Esophagus muscularis mucosa (tissue), 4 donors: Measurements from ENCODE around the gene OCLN. TPM values are rescaled to one million over a fixed set of nuclear protein-coding genes. Genes with fewer than 3 reads are reported as not detected.
"Not testable (repeated sequence)": the region's sequence is repeated elsewhere in the genome, so short reads cannot be mapped to it uniquely, and the experiment has no call there.

Experiments
- DNase-seq: peaks from one replicate; pipeline ENCODE4 v3.0.0-alpha.2; 2017; ENCODE audit errors: extremely low spot score
- H3K27ac ChIP-seq, 4 donors: fragments of 200-600 bp; sonication (generic); replicated peaks in 1 of 4; 1 replicate in 3 of 4; 2 replicates in 1 of 4; pipeline ENCODE4 v1.5.1; 2016 to 2019; ENCODE audit warnings: mild to moderate bottlenecking in 1 of 4
- H3K27me3 ChIP-seq, 4 donors: fragments of 200-600 bp; sonication (generic); one replicate each; pipeline versions ENCODE4 v1.5.1 to v1.6.0; 2016 to 2019
- H3K36me3 ChIP-seq, 4 donors: fragments of 200-600 bp; sonication (generic); one replicate each; pipeline ENCODE4 v1.5.1; 2016 to 2019
- H3K4me1 ChIP-seq, 4 donors: fragments of 200-600 bp; sonication (generic); one replicate each; pipeline ENCODE4 v1.5.1; 2016 to 2019
- H3K4me3 ChIP-seq, 4 donors: fragments of 200-600 bp; sonication (generic); 1 replicate in 2 of 4; 2 replicates in 2 of 4; pipeline ENCODE4 v1.5.1; 2016 to 2019; ENCODE audit warnings: mild to moderate bottlenecking in 4 of 4, moderate library complexity in 1 of 4
- H3K9me3 ChIP-seq, 4 donors: fragments of 200-600 bp; sonication (generic); 1 replicate in 3 of 4; 2 replicates in 1 of 4; pipeline ENCODE4 v1.5.1; 2016 to 2019
- EP300 ChIP-seq: sonication (generic); formaldehyde crosslinking; IDR thresholded peaks from one replicate; pipeline ENCODE4 v1.6.1; 2017; ENCODE audit warnings: antibody characterized with exemption
- POLR2A ChIP-seq: fragments of 450-650 bp; IDR thresholded peaks from one replicate; pipeline ENCODE4 v1.6.1; 2017; ENCODE audit warnings: antibody characterized with exemption, moderate library complexity, mild to moderate bottlenecking, low read depth
- POLR2AphosphoS5 ChIP-seq, 2 donors: sonication (generic); formaldehyde crosslinking; IDR thresholded peaks; one replicate each; pipeline ENCODE4 v1.6.1; 2017; ENCODE audit warnings: antibody characterized with exemption in 2 of 2
- WGBS: methylation state at CpG from one replicate; pipeline ENCODE4 v1.1.5; 2018; 5-methylcytosine and 5-hydroxymethylcytosine counted together
- intact Hi-C: fragments of 100-400 bp; cut with DNase I; formaldehyde crosslinking; loops from one replicate; pipeline ENCODE4 v1.15.1; 2023
- total RNA-seq, 4 donors: library from RNA; depleted of rRNA; stranded (reverse); fragments of >200 nt; gene quantifications; one replicate each; pipeline versions ENCODE4 v1.1.0 to v1.2.1, GENCODE V29; 2016
- TF ChIP-seq, protein P1 (sequence below), 3 experiments: fragments of 200-600 bp in 2 of 3; fragments of 450-650 bp in 1 of 3; sonication (generic) in 2 of 3; IDR thresholded peaks; one replicate each; pipeline ENCODE4 v1.5.1; 2017 to 2019; ENCODE audit warnings: antibody characterized with exemption in 3 of 3, mild to moderate bottlenecking in 2 of 3, moderate library complexity in 1 of 3

Gene OCLN, protein sequence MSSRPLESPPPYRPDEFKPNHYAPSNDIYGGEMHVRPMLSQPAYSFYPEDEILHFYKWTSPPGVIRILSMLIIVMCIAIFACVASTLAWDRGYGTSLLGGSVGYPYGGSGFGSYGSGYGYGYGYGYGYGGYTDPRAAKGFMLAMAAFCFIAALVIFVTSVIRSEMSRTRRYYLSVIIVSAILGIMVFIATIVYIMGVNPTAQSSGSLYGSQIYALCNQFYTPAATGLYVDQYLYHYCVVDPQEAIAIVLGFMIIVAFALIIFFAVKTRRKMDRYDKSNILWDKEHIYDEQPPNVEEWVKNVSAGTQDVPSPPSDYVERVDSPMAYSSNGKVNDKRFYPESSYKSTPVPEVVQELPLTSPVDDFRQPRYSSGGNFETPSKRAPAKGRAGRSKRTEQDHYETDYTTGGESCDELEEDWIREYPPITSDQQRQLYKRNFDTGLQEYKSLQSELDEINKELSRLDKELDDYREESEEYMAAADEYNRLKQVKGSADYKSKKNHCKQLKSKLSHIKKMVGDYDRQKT
- 1 to 10 TPM in 3 of 4 donors, under 1 TPM in 1; 0.83 to 4.2 (median 1.8) TPM for total RNA-seq

DNA sequence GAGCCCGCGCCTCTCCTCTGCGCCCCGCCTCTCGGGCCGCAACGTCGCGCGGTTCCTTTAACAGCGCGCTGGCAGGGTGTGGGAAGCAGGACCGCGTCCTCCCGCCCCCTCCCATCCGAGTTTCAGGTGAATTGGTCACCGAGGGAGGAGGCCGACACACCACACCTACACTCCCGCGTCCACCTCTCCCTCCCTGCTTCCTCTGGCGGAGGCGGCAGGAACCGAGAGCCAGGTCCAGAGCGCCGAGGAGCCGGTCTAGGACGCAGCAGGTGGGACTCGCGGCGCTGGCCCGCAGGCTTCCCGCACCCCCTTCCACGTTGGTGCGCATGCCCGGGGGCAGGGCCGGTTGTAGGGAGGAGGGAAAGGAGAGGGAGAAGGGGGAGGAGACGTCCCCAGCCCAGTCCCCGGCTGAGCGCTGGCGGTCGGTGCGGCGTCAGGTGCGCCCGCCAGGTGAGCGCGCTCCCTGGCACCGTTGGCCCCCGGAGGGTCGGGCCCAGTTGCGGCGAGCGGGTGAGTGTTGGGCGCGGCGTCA lies at the start of gene OCLN:
TSS of gene OCLN (plus strand) at position 400 of the 532 bp plus-strand sequence. CDS start 11,455 bp downstream, outside the sequence.
- H3K9me3 ChIP-seq: no peaks in the 10 kb centered on the region
- no peak for TF ChIP-seq POLR2A
- peak within 1 kb of the TSS in 1 of 4 donors; percentile 13 for H3K27ac ChIP-seq
- H3K27me3 ChIP-seq: peaks cover 0 to 65% (median 23%) of the 10 kb centered on the region in 4 donors
- intact Hi-C loops: no loop called here
- peaks cover 19 to 26% (median 25%) of the 10 kb centered on the region in 4 donors for H3K4me1 ChIP-seq
- H3K36me3 ChIP-seq: no peaks in the 10 kb centered on the region
- peak within 1 kb of the TSS; percentile 48 to 67 (median 60) for H3K4me3 ChIP-seq
- WGBS: under 1% methylated on average over 20 of the region's 56 CpGs
- DNase-seq: no peak

DNA sequence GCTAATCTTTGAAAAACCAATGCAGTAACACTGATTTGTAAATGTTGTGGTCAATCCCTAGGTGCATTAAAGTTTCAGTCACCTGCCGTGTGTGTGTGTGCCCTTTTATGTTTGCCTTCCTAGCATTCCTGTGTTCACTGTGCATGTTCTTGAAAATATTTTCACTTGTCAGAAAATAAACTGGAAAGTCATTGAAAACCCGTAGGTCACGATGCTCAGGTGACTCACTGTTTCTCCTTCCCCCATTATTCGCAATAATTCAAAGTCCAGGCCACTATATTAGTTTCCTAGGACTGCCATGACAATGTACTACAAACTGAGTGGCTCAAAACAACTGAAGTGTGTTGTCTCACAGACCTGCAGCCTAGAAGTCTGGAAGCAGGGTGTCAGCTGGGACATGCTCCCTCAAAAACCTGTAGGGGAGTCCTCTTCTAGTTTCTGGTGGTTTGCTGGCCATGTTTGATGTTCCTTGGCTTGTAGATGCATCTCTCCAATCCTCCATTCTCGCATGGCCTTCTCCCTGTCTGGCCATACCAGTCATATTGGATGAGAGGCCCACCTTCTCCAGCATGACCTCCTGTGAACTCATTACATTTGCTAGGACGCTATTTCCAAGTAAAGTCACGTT lies 48.3 kb upstream of the OCLN start:
- intact Hi-C loops: no loop called here
- no peaks in the 10 kb centered on the region for H3K9me3 ChIP-seq
- H3K27me3 ChIP-seq: no peaks in the 10 kb centered on the region
- no peaks in the 10 kb centered on the region for H3K4me1 ChIP-seq
- no peak for DNase-seq
- WGBS: 94% methylated on average over 7 of the region's 7 CpGs
- H3K36me3 ChIP-seq: peaks cover 0 to 4% (median 0%) of the 10 kb centered on the region in 4 donors
- no peak for TF ChIP-seq POLR2A
- TF ChIP-seq, protein P1, sequence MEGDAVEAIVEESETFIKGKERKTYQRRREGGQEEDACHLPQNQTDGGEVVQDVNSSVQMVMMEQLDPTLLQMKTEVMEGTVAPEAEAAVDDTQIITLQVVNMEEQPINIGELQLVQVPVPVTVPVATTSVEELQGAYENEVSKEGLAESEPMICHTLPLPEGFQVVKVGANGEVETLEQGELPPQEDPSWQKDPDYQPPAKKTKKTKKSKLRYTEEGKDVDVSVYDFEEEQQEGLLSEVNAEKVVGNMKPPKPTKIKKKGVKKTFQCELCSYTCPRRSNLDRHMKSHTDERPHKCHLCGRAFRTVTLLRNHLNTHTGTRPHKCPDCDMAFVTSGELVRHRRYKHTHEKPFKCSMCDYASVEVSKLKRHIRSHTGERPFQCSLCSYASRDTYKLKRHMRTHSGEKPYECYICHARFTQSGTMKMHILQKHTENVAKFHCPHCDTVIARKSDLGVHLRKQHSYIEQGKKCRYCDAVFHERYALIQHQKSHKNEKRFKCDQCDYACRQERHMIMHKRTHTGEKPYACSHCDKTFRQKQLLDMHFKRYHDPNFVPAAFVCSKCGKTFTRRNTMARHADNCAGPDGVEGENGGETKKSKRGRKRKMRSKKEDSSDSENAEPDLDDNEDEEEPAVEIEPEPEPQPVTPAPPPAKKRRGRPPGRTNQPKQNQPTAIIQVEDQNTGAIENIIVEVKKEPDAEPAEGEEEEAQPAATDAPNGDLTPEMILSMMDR (IDR thresholded peaks at IDR 0.05): no peak
- TF ChIP-seq POLR2AphosphoS5 (IDR thresholded peaks at IDR 0.05): no peak
- no peak for TF ChIP-seq EP300
- no peak overlapping the region for H3K27ac ChIP-seq
- H3K4me3 ChIP-seq: no peak overlapping the region

DNA sequence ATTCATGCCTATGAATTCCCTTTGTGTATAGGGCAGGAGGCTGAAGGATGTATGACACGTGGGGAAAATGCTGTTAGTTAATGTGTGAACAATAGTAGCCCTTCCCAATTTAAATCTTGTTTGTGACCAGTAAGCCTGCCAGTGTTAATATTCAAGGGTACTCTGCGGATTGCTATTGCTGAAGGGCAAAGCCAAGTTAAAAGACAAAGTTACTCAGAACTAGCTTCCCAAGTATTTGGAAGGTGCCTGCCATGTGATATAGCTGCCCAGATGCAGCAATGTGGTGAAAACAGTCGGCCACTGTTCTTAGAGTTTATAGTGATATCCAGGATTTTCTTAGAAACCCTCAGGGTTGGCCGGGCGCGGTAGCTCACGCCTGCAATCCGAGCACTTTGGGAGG lies 43.1 kb upstream of the OCLN start:
- intact Hi-C loops: no loop called here
- no peak overlapping the region for H3K4me3 ChIP-seq
- DNase-seq: no peak

DNA sequence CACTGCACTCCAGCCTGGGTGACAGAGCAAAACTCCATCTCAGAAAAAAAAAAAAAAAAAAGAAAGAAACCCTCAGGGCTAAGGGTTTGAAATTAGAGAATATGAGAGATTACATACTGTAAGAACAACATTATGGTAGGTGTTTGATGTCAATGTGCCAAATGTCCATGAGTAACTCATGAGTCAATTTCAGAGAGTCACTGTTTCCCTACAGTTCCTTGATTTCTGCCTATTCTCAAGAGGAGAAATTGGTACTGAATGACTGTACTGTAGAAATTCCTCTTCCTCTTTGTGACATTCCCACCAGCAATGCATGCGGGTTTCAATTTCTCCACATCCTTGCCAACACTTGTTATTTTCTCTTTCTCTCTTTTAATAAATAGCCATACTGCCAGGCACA lies 42.5 kb upstream of the OCLN start:
- TF ChIP-seq POLR2AphosphoS5 (IDR thresholded peaks at IDR 0.05): no peak
- TF ChIP-seq POLR2A: no peak
- TF ChIP-seq EP300: no peak
- WGBS: 88% methylated on average over 1 of the region's 1 CpG
- H3K27me3 ChIP-seq: no peaks in the 10 kb centered on the region
- intact Hi-C loops: no loop called here
- no peak overlapping the region for H3K27ac ChIP-seq
- DNase-seq: no peak
- H3K4me1 ChIP-seq: no peaks in the 10 kb centered on the region
- no peaks in the 10 kb centered on the region for H3K36me3 ChIP-seq
- no peak overlapping the region for H3K4me3 ChIP-seq
- no peaks in the 10 kb centered on the region for H3K9me3 ChIP-seq

More for the DNA sequence above, 43.1 kb upstream of the OCLN start:
- Histone ChIP-seq H3K27me3 (no peaks in the 10 kb centered on the region), H3K27ac (no peak overlapping the region), H3K4me1 (no peaks in the 10 kb centered on the region), H3K9me3 (no peaks in the 10 kb centered on the region), H3K36me3 (no peaks in the 10 kb centered on the region)
- TF ChIP-seq EP300 (no peak), POLR2A (no peak), POLR2AphosphoS5 (IDR thresholded peaks at IDR 0.05) (no peak)
- 93% methylated on average over 8 of the region's 8 CpGs for WGBS

DNA sequence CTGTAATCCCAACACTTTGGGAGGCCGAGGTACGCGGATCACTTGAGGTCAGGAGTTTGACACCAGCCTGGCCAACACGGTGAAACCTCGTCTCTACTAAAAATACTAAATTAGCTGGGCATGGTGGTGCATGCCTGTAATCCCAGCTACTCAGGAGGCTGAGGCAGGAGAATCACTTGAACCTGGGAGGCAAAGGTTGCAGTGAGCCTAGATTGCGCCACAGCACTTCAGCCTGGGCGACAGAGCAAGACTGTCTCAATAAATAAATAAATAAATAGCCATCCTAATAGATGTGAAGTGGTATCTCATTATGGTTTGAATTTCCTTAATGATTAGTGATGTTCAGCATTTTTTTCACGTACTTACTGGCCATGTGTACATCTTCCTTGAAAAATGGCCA lies 42.1 kb upstream of the OCLN start:
- H3K27me3 ChIP-seq, H3K27ac ChIP-seq, DNase-seq, H3K4me3 ChIP-seq, H3K36me3 ChIP-seq, H3K4me1 ChIP-seq, intact Hi-C loops, H3K9me3 ChIP-seq: not testable (repeated sequence)
- WGBS: 91% methylated on average over 8 of the region's 8 CpGs

DNA sequence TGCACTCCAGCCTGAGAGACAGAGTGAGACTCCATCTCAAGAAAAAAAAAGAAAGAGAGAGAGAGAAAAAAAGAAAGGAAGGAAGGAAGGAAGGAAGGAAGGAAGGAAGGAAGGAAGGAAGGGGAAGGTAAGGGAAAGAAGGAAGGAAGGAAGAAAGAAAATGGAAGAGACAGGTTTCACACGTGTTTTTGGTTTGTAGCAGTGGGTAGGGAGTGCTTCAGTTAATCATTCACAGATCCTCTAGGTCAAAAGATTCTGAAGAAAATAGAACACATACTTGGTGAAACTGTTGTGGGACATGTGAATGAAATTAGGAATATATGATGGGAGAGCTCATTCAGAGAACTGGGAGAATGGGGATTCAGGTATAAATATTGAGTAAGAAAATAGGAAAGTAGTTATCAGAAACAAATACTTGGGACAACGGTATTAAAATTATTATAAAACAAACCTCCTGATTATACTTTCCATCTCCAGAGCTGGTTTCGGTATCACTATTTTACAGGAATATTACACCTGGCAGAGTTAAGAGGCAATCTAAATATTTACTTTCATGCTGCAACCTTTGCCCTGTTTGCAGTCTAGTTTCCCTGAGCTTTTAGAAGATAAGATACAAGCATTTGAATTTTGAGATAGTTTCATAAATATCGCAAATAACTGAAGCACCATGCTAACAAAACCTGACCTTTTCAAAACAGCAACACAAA lies 40.5 kb upstream of the OCLN start:
- no peak for TF ChIP-seq POLR2AphosphoS5 (IDR thresholded peaks at IDR 0.05)
- TF ChIP-seq EP300: no peak
- TF ChIP-seq, protein P1 (IDR thresholded peaks at IDR 0.05): no peak
- no peak for TF ChIP-seq POLR2A
- no peak overlapping the region for H3K4me3 ChIP-seq
- intact Hi-C loops: no loop called here
- WGBS: 67% methylated on average over 4 of the region's 4 CpGs
- H3K36me3 ChIP-seq: no peaks in the 10 kb centered on the region
- H3K27ac ChIP-seq: no peak overlapping the region
- no peaks in the 10 kb centered on the region for H3K9me3 ChIP-seq
- DNase-seq: no peak
- no peaks in the 10 kb centered on the region for H3K4me1 ChIP-seq
- H3K27me3 ChIP-seq: no peaks in the 10 kb centered on the region

DNA sequence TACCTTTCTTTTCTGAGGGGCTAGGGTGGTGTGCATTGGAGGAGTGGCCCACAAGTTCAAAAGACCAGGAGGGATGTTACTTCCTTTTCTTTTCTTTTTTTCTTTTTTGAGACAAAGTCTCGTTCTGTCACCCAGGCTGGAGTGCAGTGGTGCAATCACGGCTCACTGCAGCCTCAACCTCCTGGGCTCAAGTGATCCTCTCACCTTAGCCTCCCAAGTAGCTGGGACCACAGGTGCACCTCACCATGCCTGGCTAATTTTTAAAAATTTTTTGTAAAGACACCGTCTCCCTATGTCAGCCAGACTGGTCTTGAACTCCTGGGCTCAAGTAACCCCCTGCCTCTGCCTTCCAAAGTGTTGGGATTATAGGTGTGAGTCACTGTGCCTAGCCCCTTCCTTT lies 39.1 kb upstream of the OCLN start:
- H3K4me3 ChIP-seq, H3K36me3 ChIP-seq, intact Hi-C loops, H3K4me1 ChIP-seq, H3K27ac ChIP-seq, H3K27me3 ChIP-seq, DNase-seq, H3K9me3 ChIP-seq: not testable (repeated sequence)
- 91% methylated on average over 3 of the region's 3 CpGs for WGBS
